Mucosa of descending colon (tissue), 3 donors: Measurements from ENCODE around the gene CEP170B. TPM values are rescaled to one million over a fixed set of nuclear protein-coding genes. Genes with fewer than 3 reads are reported as not detected.
"Not testable (repeated sequence)": the region's sequence is repeated elsewhere in the genome, so short reads cannot be mapped to it uniquely, and the experiment has no call there.

Experiments used
- ATAC-seq: fragments of 200-7000 bp; cut with Tn5 transposase; one replicate; pipeline ENCODE4 v1.9.1; 2020; ENCODE audit warnings: mild to moderate bottlenecking, moderate library complexity
- DNase-seq, 3 donors: peaks; one replicate each; pipeline ENCODE4 v3.0.0-alpha.2; 2020
- H3K36me3 ChIP-seq: fragments of 200-600 bp; one replicate; pipeline ENCODE4 v1.8.0; 2021; ENCODE audit warnings: low read depth, mild to moderate bottlenecking
- H3K4me1 ChIP-seq: fragments of 200-600 bp; one replicate; pipeline ENCODE4 v1.8.0; 2021; ENCODE audit warnings: low read depth, mild to moderate bottlenecking
- H3K4me3 ChIP-seq: fragments of 200-600 bp; one replicate; pipeline ENCODE4 v1.8.0; 2021; ENCODE audit warnings: mild to moderate bottlenecking
- H3K9me3 ChIP-seq: fragments of 200-600 bp; one replicate; pipeline ENCODE4 v1.8.0; 2021; ENCODE audit warnings: mild to moderate bottlenecking
- intact Hi-C, 2 donors: fragments of 100-400 bp; cut with DNase I in 1 of 2; cut with micrococcal nuclease in 1 of 2; formaldehyde crosslinking; loops; one replicate each; pipeline versions ENCODE4 v1.11.0 to v1.11.1; 2022; cut with DNase I, micrococcal nuclease
- total RNA-seq, 3 donors: library from RNA; stranded (reverse); fragmentation: NEBNext Ultra II Directional in 2 of 3; extraction: Animal tissue kit (Norgen Biotek cat#: 25700) in 2 of 3; gene quantifications; one replicate each; pipeline versions ENCODE4 v1.2.1 to v1.2.4, GENCODE V29; 2021 to 2023
- donor health status: DM: no; HTN: no; CAD: no; lungs with moderate emphysema.
- donor health status: DM: no; HTN: no; CAD: no.
- donor health status: DM: no; HTN: yes; CAD: no.

CEP170B gene
- total RNA-seq, 3 donors from 2014 or later = 66.8 to 89.9 (median 69.9) TPM

DNA sequence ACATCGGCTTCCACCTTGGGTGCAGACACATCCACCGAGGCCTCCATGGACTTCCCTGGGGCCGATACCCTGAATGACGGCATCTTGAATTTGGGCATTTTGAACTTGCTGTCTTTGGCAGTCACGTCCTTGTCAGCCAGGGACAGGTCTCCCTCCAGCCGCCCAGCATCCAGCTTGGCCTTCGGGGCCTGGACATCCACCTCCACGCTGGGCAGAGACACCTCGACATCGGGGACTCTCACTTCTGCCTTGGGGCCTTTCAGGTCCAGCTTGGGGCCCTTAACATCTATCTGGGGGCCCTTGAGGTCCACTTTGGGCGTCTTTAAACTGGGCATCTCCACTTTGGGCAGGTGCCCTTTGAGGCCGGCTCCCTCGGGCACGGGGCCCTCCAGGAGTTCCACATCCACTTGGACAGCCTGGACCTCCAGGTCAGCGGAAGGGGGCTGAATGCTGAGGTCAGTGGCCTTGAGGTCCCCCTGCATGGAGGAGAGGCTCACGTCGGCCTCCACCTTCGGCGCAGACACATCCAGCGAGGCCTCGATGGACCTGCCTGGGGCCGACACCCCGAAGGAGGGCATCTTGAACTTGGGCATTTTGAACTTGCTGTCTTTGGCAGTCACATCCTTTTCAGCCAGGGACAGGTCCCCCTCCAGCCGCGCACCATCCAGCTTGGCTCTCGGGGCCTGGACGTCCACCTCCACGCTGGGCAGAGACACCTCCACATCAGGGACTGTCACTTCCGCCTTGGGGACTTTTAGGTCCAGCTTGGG, 79.6 kb downstream of the CEP170B start:
- DNase-seq = peak in 1 of 3 donors; percentile 13
- H3K9me3 ChIP-seq, H3K4me1 ChIP-seq: not testable (repeated sequence)

GRCh38 chr14:104945266-104945665, 80.2 kb downstream of the CEP170B start:
- H3K4me1 ChIP-seq, intact Hi-C loops, H3K9me3 ChIP-seq, H3K36me3 ChIP-seq, ATAC-seq, H3K4me3 ChIP-seq: not testable (repeated sequence)
- peak in 1 of 3 donors; percentile 38 for DNase-seq

More for the DNA sequence above, 79.6 kb downstream of the CEP170B start:
- H3K4me3 ChIP-seq, intact Hi-C loops, ATAC-seq, H3K36me3 ChIP-seq: not testable (repeated sequence)

Other genes starting within 250 kb of the CEP170B start
- gene INF2, start 175.7 kb upstream of the CEP170B start, total RNA-seq = 100 to 1,000 TPM; 132 to 216 (median 176) TPM
- gene ADSS1, start 141.0 kb upstream of the CEP170B start, total RNA-seq = 1 to 10 TPM; 2.0 to 6.0 (median 4.2) TPM
- 10 to 100 TPM; 38.7 to 82.4 (median 60.4) TPM for gene SIVA1, start 112.1 kb upstream of the CEP170B start, total RNA-seq
- 100 to 1,000 TPM; 122 to 176 (median 128) TPM for gene AKT1, start 69.5 kb upstream of the CEP170B start, total RNA-seq
- 10 to 100 TPM in 1 of 3 donors, 1 to 10 TPM in 2; 6.5 to 10.6 (median 7.8) TPM for gene ZBTB42, start 64.2 kb upstream of the CEP170B start, total RNA-seq
- gene PLD4, start 59.6 kb downstream of the CEP170B start, total RNA-seq = 1 to 10 TPM in 1 of 3 donors, under 1 TPM in 2; 0.38 to 2.2 (median 0.39) TPM
- gene AHNAK2, start 113.1 kb downstream of the CEP170B start, total RNA-seq = 100 to 1,000 TPM in 1 of 3 donors, 10 to 100 TPM in 1, 1 to 10 TPM in 1; 4.6 to 145 (median 20.3) TPM
- 1 to 10 TPM; 6.0 to 8.4 (median 6.9) TPM for gene CLBA1, start 120.5 kb downstream of the CEP170B start, total RNA-seq
- 1 to 10 TPM; 4.3 to 8.7 (median 5.6) TPM for gene CDCA4, start 155.8 kb downstream of the CEP170B start, total RNA-seq
- 1 to 10 TPM; 1.7 to 4.0 (median 3.1) TPM for gene GPR132, start 200.2 kb downstream of the CEP170B start, total RNA-seq